ENCODE data around the gene PSG5. TPM values are rescaled to one million over a fixed set of nuclear protein-coding genes. Genes with fewer than 3 reads are reported as not detected.
"Not testable (repeated sequence)": the region's sequence is repeated elsewhere in the genome, so short reads cannot be mapped to it uniquely, and the experiment has no call there.

The PSG5 gene
- total RNA-seq, 1 experiment from 2014 or later: not detected

GRCh38 chr19:43198686-43199419, 12.5 kb upstream of the PSG5 start:
- H3K4me1 ChIP-seq (ENCODE audit: low read length); DNase-seq; H3K9me2 ChIP-seq (replicated peaks; ENCODE audit: insufficient read depth, low read length); H3K36me3 ChIP-seq (ENCODE audit: insufficient read depth, low read length); H3K9ac ChIP-seq (ENCODE audit: low read length); H3K4me3 ChIP-seq (ENCODE audit: low read length); H3K27ac ChIP-seq (ENCODE audit: low read length); H4K20me1 ChIP-seq (ENCODE audit: insufficient read depth, low read depth, low read length); H3K27me3 ChIP-seq (ENCODE audit: low read length); H2AFZ ChIP-seq (ENCODE audit: low read length); H3K79me2 ChIP-seq (ENCODE audit: low read length); H3K4me2 ChIP-seq (ENCODE audit: low read depth, low read length, poor library complexity, severe bottlenecking); H3K9me3 ChIP-seq (ENCODE audit: low read length): not testable (repeated sequence)

DNA sequence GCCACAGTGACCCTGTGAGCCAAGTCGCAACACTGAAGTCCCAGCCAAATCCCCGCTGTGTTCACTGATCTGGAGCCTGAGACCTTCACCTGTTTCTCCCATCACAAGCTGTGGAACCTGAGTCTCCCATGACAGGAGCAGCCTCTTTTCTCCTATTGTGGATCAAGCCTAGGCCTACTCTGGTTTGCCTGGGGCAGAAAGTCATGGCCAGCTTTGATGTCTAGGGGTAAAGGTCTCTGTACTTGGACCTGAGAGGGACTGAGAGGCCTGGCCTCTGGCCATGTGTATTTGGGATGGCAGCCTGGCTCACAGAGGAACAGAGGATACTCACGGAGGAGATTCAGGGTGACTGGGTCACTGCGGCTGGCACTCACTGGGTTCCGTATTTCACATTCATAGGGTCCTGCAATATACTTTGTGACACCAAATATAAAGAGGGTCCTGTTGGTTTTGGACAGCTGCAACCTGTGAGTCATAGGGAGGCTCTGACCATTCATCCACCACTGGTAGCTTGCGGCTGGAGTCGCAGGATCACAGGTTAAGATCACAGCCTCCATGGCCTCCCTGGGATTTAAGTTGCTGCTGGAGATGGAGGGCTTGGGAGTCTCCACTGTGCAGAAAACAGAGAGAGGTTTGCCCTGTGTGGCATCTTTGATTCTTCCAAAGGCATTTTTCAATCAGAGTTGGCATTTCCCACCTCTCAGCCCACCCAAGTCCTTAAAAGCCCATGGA, 11.5 kb upstream of the PSG5 start:
- H3K9me2 ChIP-seq (replicated peaks; ENCODE audit: insufficient read depth, low read length); H3K4me3 ChIP-seq (ENCODE audit: low read length); H4K20me1 ChIP-seq (ENCODE audit: insufficient read depth, low read depth, low read length); H3K9me3 ChIP-seq (ENCODE audit: low read length); H3K27ac ChIP-seq (ENCODE audit: low read length); H3K36me3 ChIP-seq (ENCODE audit: insufficient read depth, low read length); DNase-seq; H3K9ac ChIP-seq (ENCODE audit: low read length); H3K4me2 ChIP-seq (ENCODE audit: low read depth, low read length, poor library complexity, severe bottlenecking); H3K79me2 ChIP-seq (ENCODE audit: low read length); H2AFZ ChIP-seq (ENCODE audit: low read length); H3K27me3 ChIP-seq (ENCODE audit: low read length); H3K4me1 ChIP-seq (ENCODE audit: low read length): not testable (repeated sequence)

DNA sequence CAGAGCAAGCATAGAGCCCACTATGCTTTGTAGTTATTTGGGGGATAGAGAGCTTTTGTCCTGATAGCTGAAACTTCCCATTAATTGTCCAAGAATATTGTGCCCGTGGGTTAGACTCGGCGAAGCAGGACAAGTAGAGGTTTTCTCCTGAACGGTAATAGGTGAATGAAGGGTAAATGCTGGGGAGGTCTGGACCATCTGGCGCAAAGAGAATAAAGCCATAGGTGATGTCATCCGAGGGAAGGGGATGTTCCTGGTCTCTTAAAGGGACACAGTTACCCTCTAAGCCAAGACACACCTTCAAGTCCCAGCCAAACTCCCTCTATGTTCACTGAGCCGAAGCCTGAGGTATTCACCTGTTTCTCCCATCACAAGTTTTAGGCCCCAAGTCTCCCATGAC, 8.1 kb upstream of the PSG5 start:
- H3K27ac ChIP-seq (ENCODE audit: low read length); H3K4me1 ChIP-seq (ENCODE audit: low read length): not testable (repeated sequence)

DNA sequence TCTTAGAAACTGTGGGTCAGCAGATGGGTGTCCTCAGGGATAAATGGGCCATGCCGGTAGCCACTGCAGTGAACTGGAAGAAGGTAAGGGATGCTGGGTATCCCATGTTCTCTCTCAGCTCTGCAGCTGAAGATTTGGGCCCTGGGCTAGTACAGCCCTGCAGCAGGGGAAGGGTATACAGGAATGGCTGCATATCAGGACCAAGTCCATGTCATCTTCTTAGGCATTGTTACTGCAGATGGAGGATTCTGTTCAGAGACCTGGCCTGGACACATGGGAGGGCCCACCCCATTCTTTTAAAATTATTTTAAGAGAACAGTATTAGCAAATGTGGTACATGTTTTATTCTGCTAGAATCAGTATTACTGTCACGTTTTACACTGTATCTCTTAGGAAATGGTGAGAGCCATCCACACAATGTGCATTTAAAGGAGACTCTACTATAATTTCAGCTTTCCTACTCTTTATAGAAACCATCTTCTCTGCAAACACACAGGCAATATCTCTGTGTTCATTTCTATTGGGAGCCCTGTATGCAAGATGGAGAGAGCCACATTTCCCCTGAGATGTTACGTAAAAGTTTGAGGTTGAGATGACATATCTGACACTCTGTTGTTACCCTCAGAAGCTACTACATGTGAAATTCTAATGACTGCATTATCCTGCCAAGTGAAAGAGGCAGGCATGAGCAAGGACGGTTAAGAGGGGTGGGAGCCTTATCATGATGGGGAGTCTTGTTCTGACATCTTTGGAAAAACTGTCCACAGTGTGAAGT, 6.2 kb upstream of the PSG5 start:
- not testable (repeated sequence) for H4K20me1 ChIP-seq (ENCODE audit: insufficient read depth, low read depth, low read length); H3K9me2 ChIP-seq (replicated peaks; ENCODE audit: insufficient read depth, low read length); H3K4me3 ChIP-seq (ENCODE audit: low read length); H3K9ac ChIP-seq (ENCODE audit: low read length); H3K4me1 ChIP-seq (ENCODE audit: low read length); H3K79me2 ChIP-seq (ENCODE audit: low read length); H2AFZ ChIP-seq (ENCODE audit: low read length); H3K27ac ChIP-seq (ENCODE audit: low read length); H3K9me3 ChIP-seq (ENCODE audit: low read length); H3K27me3 ChIP-seq (ENCODE audit: low read length); H3K36me3 ChIP-seq (ENCODE audit: insufficient read depth, low read length); H3K4me2 ChIP-seq (ENCODE audit: low read depth, low read length, poor library complexity, severe bottlenecking); DNase-seq

More for the DNA sequence above, 8.1 kb upstream of the PSG5 start:
- H2AFZ ChIP-seq (ENCODE audit: low read length); H3K9me2 ChIP-seq (replicated peaks; ENCODE audit: insufficient read depth, low read length); DNase-seq; H3K27me3 ChIP-seq (ENCODE audit: low read length); H3K9me3 ChIP-seq (ENCODE audit: low read length); H3K9ac ChIP-seq (ENCODE audit: low read length); H3K4me2 ChIP-seq (ENCODE audit: low read depth, low read length, poor library complexity, severe bottlenecking); H3K4me3 ChIP-seq (ENCODE audit: low read length); H4K20me1 ChIP-seq (ENCODE audit: insufficient read depth, low read depth, low read length); H3K79me2 ChIP-seq (ENCODE audit: low read length); H3K36me3 ChIP-seq (ENCODE audit: insufficient read depth, low read length): not testable (repeated sequence)

DNA sequence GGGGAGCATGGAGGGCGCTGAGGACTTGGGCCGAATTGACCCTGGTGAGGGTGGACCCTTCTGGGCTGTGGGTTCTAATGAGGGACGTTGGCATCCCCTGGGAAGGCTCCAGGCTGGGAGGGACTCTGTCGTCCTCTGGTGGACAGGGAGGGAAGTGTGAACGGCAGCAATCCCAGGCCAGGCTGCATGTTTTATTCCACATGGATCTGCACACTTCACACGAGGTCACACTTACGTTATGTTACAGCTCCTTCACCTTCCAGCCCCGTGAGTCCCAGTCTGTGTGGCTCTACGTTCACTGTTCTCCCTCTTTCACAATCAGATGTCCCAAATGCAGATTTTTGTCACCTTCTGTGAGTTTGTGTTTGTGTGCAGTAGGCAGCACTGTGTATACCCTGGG, 1.8 kb upstream of the PSG5 start:
- DNase-seq: peak; percentile 40
- not testable (repeated sequence) for H3K27me3 ChIP-seq (ENCODE audit: low read length); H3K4me2 ChIP-seq (ENCODE audit: low read depth, low read length, poor library complexity, severe bottlenecking); H3K4me3 ChIP-seq (ENCODE audit: low read length); H3K9ac ChIP-seq (ENCODE audit: low read length); H3K79me2 ChIP-seq (ENCODE audit: low read length); H3K36me3 ChIP-seq (ENCODE audit: insufficient read depth, low read length); H3K9me3 ChIP-seq (ENCODE audit: low read length); H2AFZ ChIP-seq (ENCODE audit: low read length); H3K4me1 ChIP-seq (ENCODE audit: low read length); H3K27ac ChIP-seq (ENCODE audit: low read length); H3K9me2 ChIP-seq (replicated peaks; ENCODE audit: insufficient read depth, low read length); H4K20me1 ChIP-seq (ENCODE audit: insufficient read depth, low read depth, low read length)

DNA sequence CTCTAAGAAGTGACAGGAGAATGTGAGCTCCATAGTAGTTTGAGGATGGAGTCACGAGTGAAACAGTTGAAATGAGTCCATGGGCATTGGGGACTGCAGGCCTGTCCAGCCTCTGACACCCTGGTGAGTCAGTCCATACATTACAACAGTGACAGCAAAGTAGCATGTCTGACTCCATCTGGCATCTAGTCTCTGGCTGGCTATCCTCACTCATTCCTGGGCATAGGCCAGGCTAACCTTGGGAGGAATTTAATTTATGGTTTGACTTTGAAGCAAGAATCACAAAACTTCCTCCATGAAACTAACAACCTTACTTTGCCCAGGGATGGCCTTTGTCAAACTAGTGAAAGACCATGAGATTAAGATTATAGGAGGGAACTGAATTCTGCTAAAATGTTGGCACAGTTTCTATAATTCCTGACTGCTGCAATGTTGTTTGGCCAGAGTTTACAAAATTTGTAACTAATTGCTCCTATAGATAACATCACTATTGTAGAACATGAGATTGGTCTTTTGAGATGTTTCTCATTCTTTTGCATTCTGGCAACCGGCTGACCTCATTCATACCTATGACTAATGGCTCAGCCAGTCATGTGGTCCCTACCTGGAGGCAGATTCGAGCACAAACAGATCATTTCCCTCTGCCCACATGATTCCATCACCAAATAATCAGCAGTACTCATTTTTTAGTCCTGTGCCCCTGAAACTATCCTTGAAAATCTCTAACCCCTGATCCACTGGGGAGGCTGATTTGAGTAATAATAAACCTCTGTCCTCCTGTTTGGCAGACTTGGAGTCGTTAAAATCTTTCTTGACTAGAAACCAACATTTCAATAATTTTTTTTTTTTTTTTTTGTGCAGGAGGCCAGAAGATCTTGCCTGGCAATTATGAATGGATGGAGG, 4.2 kb downstream of the PSG5 start:
- H3K4me3 ChIP-seq (ENCODE audit: low read length); DNase-seq; H3K9ac ChIP-seq (ENCODE audit: low read length); H3K9me3 ChIP-seq (ENCODE audit: low read length); H3K36me3 ChIP-seq (ENCODE audit: insufficient read depth, low read length); H3K9me2 ChIP-seq (replicated peaks; ENCODE audit: insufficient read depth, low read length); H3K4me2 ChIP-seq (ENCODE audit: low read depth, low read length, poor library complexity, severe bottlenecking); H3K27ac ChIP-seq (ENCODE audit: low read length); H2AFZ ChIP-seq (ENCODE audit: low read length); H3K79me2 ChIP-seq (ENCODE audit: low read length); H4K20me1 ChIP-seq (ENCODE audit: insufficient read depth, low read depth, low read length); H3K4me1 ChIP-seq (ENCODE audit: low read length); H3K27me3 ChIP-seq (ENCODE audit: low read length): not testable (repeated sequence)

GRCh38 chr19:43179569-43180147, 6.7 kb downstream of the PSG5 start:
- not testable (repeated sequence) for H3K27ac ChIP-seq (ENCODE audit: low read length); H4K20me1 ChIP-seq (ENCODE audit: insufficient read depth, low read depth, low read length); H3K4me3 ChIP-seq (ENCODE audit: low read length); DNase-seq; H3K9ac ChIP-seq (ENCODE audit: low read length); H3K4me2 ChIP-seq (ENCODE audit: low read depth, low read length, poor library complexity, severe bottlenecking); H3K9me3 ChIP-seq (ENCODE audit: low read length); H3K36me3 ChIP-seq (ENCODE audit: insufficient read depth, low read length); H3K9me2 ChIP-seq (replicated peaks; ENCODE audit: insufficient read depth, low read length); H3K4me1 ChIP-seq (ENCODE audit: low read length); H2AFZ ChIP-seq (ENCODE audit: low read length); H3K27me3 ChIP-seq (ENCODE audit: low read length); H3K79me2 ChIP-seq (ENCODE audit: low read length)
